GM12878 (cell line): ENCODE data around the gene COL21A1. TPM values are rescaled to one million over a fixed set of nuclear protein-coding genes. Genes with fewer than 3 reads are reported as not detected.

Experiments
- ATAC-seq: fragments of 200-7000 bp; cut with Tn5 transposase; 3 replicates; pipeline ENCODE4 v1.9.1; 2020; ENCODE audit warnings: mild to moderate bottlenecking, moderate library complexity
- BruUV-seq: library from RNA; stranded (reverse); fragments of 400-500 nt; replicated peaks from 2 replicates; lab custom pipeline; 2021; lab: Mats Ljungman, UMichigan
- CTCF ChIA-PET: fragments of 300-600 bp; sonication (Branson Sonifier 250); formaldehyde crosslinking; extraction: SDS; loops from one replicate; lab custom pipeline; 2021; ENCODE audit warnings: inconsistent platforms; lab: Yijun Ruan, JAX
- POLR2A ChIA-PET: fragments of 350-600 bp; formaldehyde crosslinking; extraction: SDS; loops from one replicate; lab custom pipeline; 2021; ENCODE audit warnings: inconsistent platforms; lab: Charles Lee
- RAD21 ChIA-PET: fragments of 300-600 bp; sonication (Branson Sonifier 250); formaldehyde crosslinking; loops from one replicate; lab custom pipeline; 2023; ENCODE audit warnings: antibody characterized with exemption; ENCODE audit not compliant: unreplicated experiment; lab: Charles Lee
- SMC1A ChIA-PET: fragments of 300-600 bp; sonication (Branson Sonifier 250); formaldehyde crosslinking; loops from one replicate; lab custom pipeline; 2023; ENCODE audit not compliant: unreplicated experiment, uncharacterized antibody; lab: Charles Lee
- DNase-seq: peaks from one replicate; pipeline ENCODE4 v3.0.0-alpha.2; 2011; ENCODE audit warnings: low read depth, low spot score
- FAIRE-seq: peaks from 3 replicates; lab custom pipeline; 2011; peaks lifted over from hg19 to GRCh38; lab: Jason Lieb, UNC
- H2AFZ ChIP-seq: 2 replicates; pipeline ENCODE4 v1.6.0; 2011; ENCODE audit warnings: low read depth, low read length, control low read depth; ENCODE audit not compliant: control insufficient read depth
- H3K27ac ChIP-seq: 2 replicates; pipeline ENCODE4 v1.5.1; 2011; ENCODE audit warnings: control low read depth; ENCODE audit not compliant: control insufficient read depth, insufficient read depth
- H3K27me3 ChIP-seq, 2 experiments: replicated peaks in 1 of 2; 2 replicates each; pipeline versions ENCODE4 v1.6.0 to v1.6.1; 2011; ENCODE audit warnings: low read length in 1 of 2; ENCODE audit not compliant: control insufficient read depth in 2 of 2, insufficient read depth in 2 of 2
- H3K36me3 ChIP-seq, 2 experiments: 2 replicates each; pipeline ENCODE4 v1.5.1; 2011; ENCODE audit warnings: low read length in 1 of 2; ENCODE audit not compliant: control insufficient read depth in 2 of 2, insufficient read depth in 2 of 2
- H3K4me1 ChIP-seq: 2 replicates; pipeline ENCODE4 v1.6.1; 2011; ENCODE audit warnings: mild to moderate bottlenecking, low read length, moderate library complexity, mixed read lengths; ENCODE audit not compliant: control insufficient read depth, insufficient read depth
- H3K4me2 ChIP-seq: 2 replicates; pipeline ENCODE4 v1.6.0; 2011; ENCODE audit warnings: control low read depth; ENCODE audit not compliant: control insufficient read depth, insufficient read depth
- H3K4me3 ChIP-seq: fragments of 200-600 bp; sonication (generic); 2 replicates; pipeline ENCODE4 v1.5.1; 2016
- H3K79me2 ChIP-seq: 2 replicates; pipeline ENCODE4 v1.6.0; 2011; ENCODE audit warnings: low read length; ENCODE audit not compliant: control insufficient read depth, insufficient read depth
- H3K9ac ChIP-seq: 2 replicates; pipeline ENCODE4 v1.8.0; 2011; ENCODE audit warnings: low read length, control low read depth, mixed read lengths; ENCODE audit not compliant: control insufficient read depth, insufficient read depth
- H3K9me3 ChIP-seq: replicated peaks from 3 replicates; pipeline ENCODE4 v1.5.1; 2011; ENCODE audit warnings: mild to moderate bottlenecking, low read length; ENCODE audit not compliant: control insufficient read depth, insufficient read depth
- H4K20me1 ChIP-seq: 2 replicates; pipeline ENCODE4 v1.6.0; 2011; ENCODE audit not compliant: control insufficient read depth, insufficient read depth
- CBX5 ChIP-seq: sonication (generic); IDR thresholded peaks from 2 replicates; pipeline ENCODE4 v1.6.1; 2016; ENCODE audit warnings: low read depth, moderate library complexity, mild to moderate bottlenecking, inconsistent platforms
- HSF1 ChIP-seq: fragments of 150-350 bp; IDR thresholded peaks from 2 replicates; pipeline ENCODE4 v1.6.1; 2014; ENCODE audit warnings: mild to moderate bottlenecking, low read depth, low read length
- MEF2B ChIP-seq: fragments of 450-650 bp; IDR thresholded peaks from 2 replicates; pipeline ENCODE4 v1.6.1; 2018; ENCODE audit warnings: mild to moderate bottlenecking, moderate library complexity; ENCODE audit not compliant: partially characterized antibody, poor library complexity, severe bottlenecking
- RB1 ChIP-seq: fragments of 450-650 bp; formaldehyde crosslinking; IDR thresholded peaks from 2 replicates; pipeline ENCODE4 v1.6.1; 2017; ENCODE audit warnings: mild to moderate bottlenecking, borderline replicate concordance
- ZNF384 ChIP-seq: IDR thresholded peaks from 2 replicates; pipeline ENCODE4 v1.6.1; 2012; ENCODE audit warnings: low read depth, mild to moderate bottlenecking, low read length, improper control_type of control experiment, borderline replicate concordance
- WGBS: methylation state at CpG from one replicate; pipeline ENCODE4 v1.1.6; 2016; ENCODE audit warnings: low lambda C conversion rate; ENCODE audit not compliant: insufficient replicate concordance, insufficient coverage; ENCODE audit errors: missing lambda C conversion rate; 5-methylcytosine and 5-hydroxymethylcytosine counted together
- in situ Hi-C: fragments of 300-500 bp; cut with MboI; formaldehyde crosslinking; loops from 9 replicates; pipeline ENCODE4 v1.14.3; 2018; ENCODE audit warnings: mixed read lengths
- intact Hi-C: fragments of 100-400 bp; cut with micrococcal nuclease; formaldehyde crosslinking; loops from one replicate; pipeline ENCODE4 v1.14.2; 2022; ENCODE audit not compliant: unreplicated experiment
- polyA plus RNA-seq, 11 experiments: library from polyadenylated mRNA; depleted of rRNA in 4 of 11; unstranded in 6 of 11; stranded (reverse) in 5 of 11; fragments of >200 nt; fragmentation: Nextera tagmentation in 4 of 11; fragmentation: Illumina TruSeq in 1 of 11; extraction: Ambion mirVana in 4 of 11; extraction: Trizol in 1 of 11; gene quantifications; 1 replicate in 1 of 11; 2 replicates in 10 of 11; pipeline versions ENCODE4 v1.2.1 to v1.2.3, GENCODE V29; 2011 to 2016; ENCODE audit warnings: inconsistent platforms in 2 of 11, missing spikeins in 2 of 11, low read depth in 1 of 11
- total RNA-seq, 4 experiments: library from RNA; depleted of rRNA in 3 of 4; stranded (reverse); fragments of >200 nt in 3 of 4; fragmentation: Illumina TruSeq in 1 of 4; extraction: Trizol in 1 of 4; gene quantifications; 2 replicates each; pipeline versions ENCODE4 v1.2.1 to v1.2.3, GENCODE V29; 2013 to 2021
- TF ChIP-seq, protein P1 (sequence below): fragments of 150-350 bp; IDR thresholded peaks from 2 replicates; pipeline ENCODE4 v1.6.1; 2016; ENCODE audit warnings: low read depth, low read length
- TF ChIP-seq, protein P2 (sequence below): fragments of 450-650 bp; IDR thresholded peaks from 2 replicates; pipeline ENCODE4 v1.6.1; 2017; ENCODE audit warnings: mild to moderate bottlenecking, moderate library complexity

The COL21A1 gene
- total and polyA plus RNA-seq, 10 of the 15 experiments (the other 5 are each of a cell fraction or from before 2014, with no cell fraction given) = 0.10 TPM; not detected in 9

- RAD21 ChIA-PET = no interaction called here
- FAIRE-seq = no peak
Observed at GRCh38 chr6:56109149-56109548, 138.2 kb downstream of the COL21A1 start.

GRCh38 chr6:56106231-56106630 lies 141.1 kb downstream of the COL21A1 start:
- DNase-seq (no peak), FAIRE-seq (no peak), ATAC-seq (no peak)
- no TSS peak for BruUV-seq
- WGBS = 0% methylated on average over 1 of the region's 1 CpG
- no peaks in the 10 kb centered on the region for H3K27me3 ChIP-seq
- in situ Hi-C loops (no loop called here), intact Hi-C loops (no loop called here)
- ChIA-PET RAD21 (no interaction called here), CTCF (no interaction called here), SMC1A (no interaction called here), POLR2A (interaction anchor here (0.5 kb wide), 1 partner anchor 705 kb away, joined by 8 read pairs; no protein-coding TSS in a partner anchor)
- H3K9me3 ChIP-seq = no peaks in the 10 kb centered on the region
- no peak overlapping the region for H3K4me2 ChIP-seq
- H2AFZ ChIP-seq = no peak overlapping the region
- H3K36me3 ChIP-seq = no peaks in the 10 kb centered on the region
- H4K20me1 ChIP-seq = no peaks in the 10 kb centered on the region
- no peaks in the 10 kb centered on the region for H3K4me1 ChIP-seq
- no peak overlapping the region for H3K4me3 ChIP-seq
- no peaks in the 10 kb centered on the region for H3K79me2 ChIP-seq
- no peak overlapping the region for H3K9ac ChIP-seq
- no peak overlapping the region for H3K27ac ChIP-seq
- no peak for TF ChIP-seq MEF2B
- TF ChIP-seq, protein P1, sequence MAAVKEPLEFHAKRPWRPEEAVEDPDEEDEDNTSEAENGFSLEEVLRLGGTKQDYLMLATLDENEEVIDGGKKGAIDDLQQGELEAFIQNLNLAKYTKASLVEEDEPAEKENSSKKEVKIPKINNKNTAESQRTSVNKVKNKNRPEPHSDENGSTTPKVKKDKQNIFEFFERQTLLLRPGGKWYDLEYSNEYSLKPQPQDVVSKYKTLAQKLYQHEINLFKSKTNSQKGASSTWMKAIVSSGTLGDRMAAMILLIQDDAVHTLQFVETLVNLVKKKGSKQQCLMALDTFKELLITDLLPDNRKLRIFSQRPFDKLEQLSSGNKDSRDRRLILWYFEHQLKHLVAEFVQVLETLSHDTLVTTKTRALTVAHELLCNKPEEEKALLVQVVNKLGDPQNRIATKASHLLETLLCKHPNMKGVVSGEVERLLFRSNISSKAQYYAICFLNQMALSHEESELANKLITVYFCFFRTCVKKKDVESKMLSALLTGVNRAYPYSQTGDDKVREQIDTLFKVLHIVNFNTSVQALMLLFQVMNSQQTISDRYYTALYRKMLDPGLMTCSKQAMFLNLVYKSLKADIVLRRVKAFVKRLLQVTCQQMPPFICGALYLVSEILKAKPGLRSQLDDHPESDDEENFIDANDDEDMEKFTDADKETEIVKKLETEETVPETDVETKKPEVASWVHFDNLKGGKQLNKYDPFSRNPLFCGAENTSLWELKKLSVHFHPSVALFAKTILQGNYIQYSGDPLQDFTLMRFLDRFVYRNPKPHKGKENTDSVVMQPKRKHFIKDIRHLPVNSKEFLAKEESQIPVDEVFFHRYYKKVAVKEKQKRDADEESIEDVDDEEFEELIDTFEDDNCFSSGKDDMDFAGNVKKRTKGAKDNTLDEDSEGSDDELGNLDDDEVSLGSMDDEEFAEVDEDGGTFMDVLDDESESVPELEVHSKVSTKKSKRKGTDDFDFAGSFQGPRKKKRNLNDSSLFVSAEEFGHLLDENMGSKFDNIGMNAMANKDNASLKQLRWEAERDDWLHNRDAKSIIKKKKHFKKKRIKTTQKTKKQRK = no peak
- TF ChIP-seq, protein P2, sequence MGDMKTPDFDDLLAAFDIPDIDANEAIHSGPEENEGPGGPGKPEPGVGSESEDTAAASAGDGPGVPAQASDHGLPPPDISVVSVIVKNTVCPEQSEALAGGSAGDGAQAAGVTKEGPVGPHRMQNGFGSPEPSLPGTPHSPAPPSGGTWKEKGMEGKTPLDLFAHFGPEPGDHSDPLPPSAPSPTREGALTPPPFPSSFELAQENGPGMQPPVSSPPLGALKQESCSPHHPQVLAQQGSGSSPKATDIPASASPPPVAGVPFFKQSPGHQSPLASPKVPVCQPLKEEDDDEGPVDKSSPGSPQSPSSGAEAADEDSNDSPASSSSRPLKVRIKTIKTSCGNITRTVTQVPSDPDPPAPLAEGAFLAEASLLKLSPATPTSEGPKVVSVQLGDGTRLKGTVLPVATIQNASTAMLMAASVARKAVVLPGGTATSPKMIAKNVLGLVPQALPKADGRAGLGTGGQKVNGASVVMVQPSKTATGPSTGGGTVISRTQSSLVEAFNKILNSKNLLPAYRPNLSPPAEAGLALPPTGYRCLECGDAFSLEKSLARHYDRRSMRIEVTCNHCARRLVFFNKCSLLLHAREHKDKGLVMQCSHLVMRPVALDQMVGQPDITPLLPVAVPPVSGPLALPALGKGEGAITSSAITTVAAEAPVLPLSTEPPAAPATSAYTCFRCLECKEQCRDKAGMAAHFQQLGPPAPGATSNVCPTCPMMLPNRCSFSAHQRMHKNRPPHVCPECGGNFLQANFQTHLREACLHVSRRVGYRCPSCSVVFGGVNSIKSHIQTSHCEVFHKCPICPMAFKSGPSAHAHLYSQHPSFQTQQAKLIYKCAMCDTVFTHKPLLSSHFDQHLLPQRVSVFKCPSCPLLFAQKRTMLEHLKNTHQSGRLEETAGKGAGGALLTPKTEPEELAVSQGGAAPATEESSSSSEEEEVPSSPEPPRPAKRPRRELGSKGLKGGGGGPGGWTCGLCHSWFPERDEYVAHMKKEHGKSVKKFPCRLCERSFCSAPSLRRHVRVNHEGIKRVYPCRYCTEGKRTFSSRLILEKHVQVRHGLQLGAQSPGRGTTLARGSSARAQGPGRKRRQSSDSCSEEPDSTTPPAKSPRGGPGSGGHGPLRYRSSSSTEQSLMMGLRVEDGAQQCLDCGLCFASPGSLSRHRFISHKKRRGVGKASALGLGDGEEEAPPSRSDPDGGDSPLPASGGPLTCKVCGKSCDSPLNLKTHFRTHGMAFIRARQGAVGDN = no peak

More at GRCh38 chr6:56109149-56109548, 138.2 kb downstream of the COL21A1 start:
- in situ Hi-C loops (no loop called here), intact Hi-C loops (no loop called here)
- no peak for ATAC-seq
- H3K79me2 ChIP-seq = no peaks in the 10 kb centered on the region
- no peaks in the 10 kb centered on the region for H3K27me3 ChIP-seq
- H3K27ac ChIP-seq = no peak overlapping the region
- DNase-seq = no peak
- no peaks in the 10 kb centered on the region for H3K36me3 ChIP-seq
- H3K4me2 ChIP-seq = no peak overlapping the region
- H3K9me3 ChIP-seq = no peaks in the 10 kb centered on the region
- H2AFZ ChIP-seq = no peak overlapping the region
- H3K4me1 ChIP-seq = no peaks in the 10 kb centered on the region
- no peak overlapping the region for H3K4me3 ChIP-seq
- POLR2A ChIA-PET = no interaction called here
- BruUV-seq = no TSS peak
- SMC1A ChIA-PET = no interaction called here
- TF ChIP-seq CBX5 = no peak
- TF ChIP-seq RB1 = no peak
- no peak for TF ChIP-seq HSF1
- TF ChIP-seq ZNF384 = no peak
- no peaks in the 10 kb centered on the region for H4K20me1 ChIP-seq
- no peak overlapping the region for H3K9ac ChIP-seq
- CTCF ChIA-PET = no interaction called here
